NB4 (cell line): ENCODE measurements around the gene FDX2.

Experiments
- MAX ChIP-seq: IDR thresholded peaks from 2 replicates; pipeline ENCODE4 v1.6.1; 2011; ENCODE audit warnings: low read depth, low read length
- POLR2A ChIP-seq: IDR thresholded peaks from 2 replicates; pipeline ENCODE4 v1.6.1; 2011; ENCODE audit warnings: mild to moderate bottlenecking; ENCODE audit not compliant: insufficient read length; ENCODE audit errors: extremely low read depth

- no peak for TF ChIP-seq POLR2A
- no peak for TF ChIP-seq MAX
These were observed 48.8 kb upstream of the FDX2 start for GRCh38 chr19:10364644-10365043.
